WTC11 (cell line): ENCODE results near the gene PRPSAP1. TPM values are rescaled to one million over a fixed set of nuclear protein-coding genes. Genes with fewer than 3 reads are reported as not detected.

ENCODE experiments used
- CBFB ChIP-seq: sonication (generic); formaldehyde crosslinking; IDR thresholded peaks from 2 replicates; pipeline ENCODE4 v1.8.1; 2022; ENCODE audit warnings: mild to moderate bottlenecking, low read depth, missing genetic modification reagents
- FOXP1 ChIP-seq: sonication (generic); formaldehyde crosslinking; IDR thresholded peaks from 2 replicates; pipeline ENCODE4 v1.8.0; 2022; ENCODE audit warnings: missing genetic modification reagents, mild to moderate bottlenecking, moderate library complexity, borderline replicate concordance
- HMGA2 ChIP-seq: fragments of 250-450 bp; sonication (Bioruptor Pico); IDR thresholded peaks from 2 replicates; pipeline ENCODE4 v1.4.0; 2021; ENCODE audit warnings: mild to moderate bottlenecking, moderate library complexity
- IRF2 ChIP-seq: sonication (generic); formaldehyde crosslinking; IDR thresholded peaks from 2 replicates; pipeline ENCODE4 v1.8.0; 2022; ENCODE audit warnings: low read depth, missing genetic modification reagents, borderline replicate concordance
- JAZF1 ChIP-seq: fragments of 250-450 bp; sonication (Bioruptor Pico); IDR thresholded peaks from 2 replicates; pipeline ENCODE4 v1.9.0; 2021; ENCODE audit warnings: moderate library complexity, mild to moderate bottlenecking, inconsistent platforms
- KAT7 ChIP-seq: sonication (generic); formaldehyde crosslinking; IDR thresholded peaks from 2 replicates; pipeline ENCODE4 v1.8.1; 2023; ENCODE audit warnings: missing genetic modification reagents, mild to moderate bottlenecking, borderline replicate concordance
- NR1H2 ChIP-seq: sonication (generic); formaldehyde crosslinking; IDR thresholded peaks from 2 replicates; pipeline ENCODE4 v1.9.0; 2021; ENCODE audit warnings: mild to moderate bottlenecking, moderate library complexity, missing genetic modification reagents
- NR2C2 ChIP-seq: sonication (generic); formaldehyde crosslinking; IDR thresholded peaks from 2 replicates; pipeline ENCODE4 v1.8.0; 2022; ENCODE audit warnings: mild to moderate bottlenecking, missing genetic modification reagents
- TEAD1 ChIP-seq: sonication (generic); formaldehyde crosslinking; IDR thresholded peaks from 2 replicates; pipeline ENCODE4 v1.8.0; 2022; ENCODE audit warnings: mild to moderate bottlenecking, missing genetic modification reagents
- ZNF138 ChIP-seq: sonication (generic); formaldehyde crosslinking; conservative IDR thresholded peaks from 2 replicates; pipeline ENCODE4 v1.8.1; 2022; ENCODE audit warnings: mild to moderate bottlenecking, moderate library complexity, missing genetic modification reagents
- total RNA-seq: library from RNA; stranded (reverse); gene quantifications from 3 replicates; pipeline ENCODE4 v1.2.3, GENCODE V29; 2021
- TF ChIP-seq, protein P1 (sequence below): fragments of 250-450 bp; sonication (Bioruptor Pico); IDR thresholded peaks from 2 replicates; pipeline ENCODE4 v2.1.2; 2022; ENCODE audit warnings: mild to moderate bottlenecking, moderate library complexity
- TF ChIP-seq, protein P2 (sequence below): sonication (generic); formaldehyde crosslinking; IDR thresholded peaks from 2 replicates; pipeline ENCODE4 v1.8.1; 2022; ENCODE audit warnings: missing genetic modification reagents, borderline replicate concordance
- TF ChIP-seq, protein P3 (sequence below): sonication (generic); formaldehyde crosslinking; IDR thresholded peaks from 2 replicates; pipeline ENCODE4 v1.8.1; 2022; ENCODE audit warnings: low read depth, mild to moderate bottlenecking, moderate library complexity, missing genetic modification reagents, borderline replicate concordance
- TF ChIP-seq, protein P4 (sequence below): sonication (generic); formaldehyde crosslinking; IDR thresholded peaks from 2 replicates; pipeline ENCODE4 v1.8.0; 2023; ENCODE audit warnings: missing genetic modification reagents, mild to moderate bottlenecking, borderline replicate concordance
- TF ChIP-seq, protein P5 (sequence below): sonication (generic); formaldehyde crosslinking; IDR thresholded peaks from 2 replicates; pipeline ENCODE4 v1.8.0; 2022; ENCODE audit warnings: missing genetic modification reagents
- TF ChIP-seq, protein P6 (sequence below): sonication (generic); formaldehyde crosslinking; IDR thresholded peaks from 2 replicates; pipeline ENCODE4 v1.8.1; 2023; ENCODE audit warnings: mild to moderate bottlenecking, missing genetic modification reagents, moderate library complexity
- TF ChIP-seq, protein P7 (sequence below): sonication (generic); formaldehyde crosslinking; IDR thresholded peaks from 2 replicates; pipeline ENCODE4 v1.8.0; 2022; ENCODE audit warnings: mild to moderate bottlenecking, missing genetic modification reagents

Gene PRPSAP1
- total RNA-seq, 1 experiment from 2014 or later, result 56.5 TPM

DNA sequence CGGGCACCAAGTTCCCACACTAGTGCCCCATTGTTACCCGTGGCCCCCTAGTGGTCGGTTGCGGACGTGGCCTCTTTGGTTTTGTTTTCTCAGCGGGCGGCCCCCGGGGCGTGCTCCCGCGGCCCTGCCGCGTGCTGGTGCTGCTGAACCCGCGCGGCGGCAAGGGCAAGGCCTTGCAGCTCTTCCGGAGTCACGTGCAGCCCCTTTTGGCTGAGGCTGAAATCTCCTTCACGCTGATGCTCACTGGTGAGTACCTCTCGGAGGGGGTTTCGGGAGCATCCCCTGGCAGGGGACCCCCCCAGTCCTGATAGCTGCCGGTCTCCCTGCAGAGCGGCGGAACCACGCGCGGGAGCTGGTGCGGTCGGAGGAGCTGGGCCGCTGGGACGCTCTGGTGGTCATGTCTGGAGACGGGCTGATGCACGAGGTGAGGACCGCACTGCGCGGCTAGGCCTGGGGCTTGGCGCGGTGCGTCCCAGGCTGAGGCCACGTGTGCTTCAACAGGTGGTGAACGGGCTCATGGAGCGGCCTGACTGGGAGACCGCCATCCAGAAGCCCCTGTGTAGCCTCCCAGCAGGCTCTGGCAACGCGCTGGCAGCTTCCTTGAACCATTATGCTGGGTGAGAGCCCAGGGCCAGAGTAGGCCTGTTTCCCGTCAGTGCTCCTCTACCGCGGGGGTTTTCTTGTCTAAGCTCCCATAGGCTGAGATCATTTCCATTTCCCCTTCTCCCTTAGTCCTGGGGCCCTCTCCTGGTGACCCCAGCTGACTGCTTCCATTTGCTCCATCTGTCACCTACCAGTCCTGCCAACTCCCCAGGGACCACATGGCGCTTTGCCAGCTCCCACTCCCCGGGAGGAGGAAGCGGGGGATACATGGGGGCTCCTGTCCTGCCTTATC, 32.4 kb upstream of the PRPSAP1 start (continued):
- TF ChIP-seq, protein P1, sequence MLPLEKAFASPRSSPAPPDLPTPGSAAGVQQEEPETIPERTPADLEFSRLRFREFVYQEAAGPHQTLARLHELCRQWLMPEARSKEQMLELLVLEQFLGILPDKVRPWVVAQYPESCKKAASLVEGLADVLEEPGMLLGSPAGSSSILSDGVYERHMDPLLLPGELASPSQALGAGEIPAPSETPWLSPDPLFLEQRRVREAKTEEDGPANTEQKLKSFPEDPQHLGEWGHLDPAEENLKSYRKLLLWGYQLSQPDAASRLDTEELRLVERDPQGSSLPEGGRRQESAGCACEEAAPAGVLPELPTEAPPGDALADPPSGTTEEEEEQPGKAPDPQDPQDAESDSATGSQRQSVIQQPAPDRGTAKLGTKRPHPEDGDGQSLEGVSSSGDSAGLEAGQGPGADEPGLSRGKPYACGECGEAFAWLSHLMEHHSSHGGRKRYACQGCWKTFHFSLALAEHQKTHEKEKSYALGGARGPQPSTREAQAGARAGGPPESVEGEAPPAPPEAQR, result no peak
- TF ChIP-seq, protein P2, sequence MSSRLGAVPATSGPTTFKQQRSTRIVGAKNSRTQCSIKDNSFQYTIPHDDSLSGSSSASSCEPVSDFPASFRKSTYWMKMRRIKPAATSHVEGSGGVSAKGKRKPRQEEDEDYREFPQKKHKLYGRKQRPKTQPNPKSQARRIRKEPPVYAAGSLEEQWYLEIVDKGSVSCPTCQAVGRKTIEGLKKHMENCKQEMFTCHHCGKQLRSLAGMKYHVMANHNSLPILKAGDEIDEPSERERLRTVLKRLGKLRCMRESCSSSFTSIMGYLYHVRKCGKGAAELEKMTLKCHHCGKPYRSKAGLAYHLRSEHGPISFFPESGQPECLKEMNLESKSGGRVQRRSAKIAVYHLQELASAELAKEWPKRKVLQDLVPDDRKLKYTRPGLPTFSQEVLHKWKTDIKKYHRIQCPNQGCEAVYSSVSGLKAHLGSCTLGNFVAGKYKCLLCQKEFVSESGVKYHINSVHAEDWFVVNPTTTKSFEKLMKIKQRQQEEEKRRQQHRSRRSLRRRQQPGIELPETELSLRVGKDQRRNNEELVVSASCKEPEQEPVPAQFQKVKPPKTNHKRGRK (CRISPR knock-in tag), result no peak
- no peak for TF ChIP-seq ZNF138 (CRISPR knock-in tag)
- TF ChIP-seq, protein P3, sequence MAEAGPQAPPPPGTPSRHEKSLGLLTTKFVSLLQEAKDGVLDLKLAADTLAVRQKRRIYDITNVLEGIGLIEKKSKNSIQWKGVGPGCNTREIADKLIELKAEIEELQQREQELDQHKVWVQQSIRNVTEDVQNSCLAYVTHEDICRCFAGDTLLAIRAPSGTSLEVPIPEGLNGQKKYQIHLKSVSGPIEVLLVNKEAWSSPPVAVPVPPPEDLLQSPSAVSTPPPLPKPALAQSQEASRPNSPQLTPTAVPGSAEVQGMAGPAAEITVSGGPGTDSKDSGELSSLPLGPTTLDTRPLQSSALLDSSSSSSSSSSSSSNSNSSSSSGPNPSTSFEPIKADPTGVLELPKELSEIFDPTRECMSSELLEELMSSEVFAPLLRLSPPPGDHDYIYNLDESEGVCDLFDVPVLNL (CRISPR knock-in tag), result no peak
- TF ChIP-seq CBFB (CRISPR knock-in tag), result no peak
- no peak for TF ChIP-seq HMGA2 (CRISPR knock-in tag)
- TF ChIP-seq KAT7 (CRISPR knock-in tag), result no peak
- peak; percentile 95 for TF ChIP-seq TEAD1
- TF ChIP-seq JAZF1 (CRISPR knock-in tag), result no peak
- peak; percentile 98 for TF ChIP-seq FOXP1 (CRISPR knock-in tag)
- TF ChIP-seq NR1H2 (CRISPR knock-in tag), result no peak
- TF ChIP-seq, protein P4, sequence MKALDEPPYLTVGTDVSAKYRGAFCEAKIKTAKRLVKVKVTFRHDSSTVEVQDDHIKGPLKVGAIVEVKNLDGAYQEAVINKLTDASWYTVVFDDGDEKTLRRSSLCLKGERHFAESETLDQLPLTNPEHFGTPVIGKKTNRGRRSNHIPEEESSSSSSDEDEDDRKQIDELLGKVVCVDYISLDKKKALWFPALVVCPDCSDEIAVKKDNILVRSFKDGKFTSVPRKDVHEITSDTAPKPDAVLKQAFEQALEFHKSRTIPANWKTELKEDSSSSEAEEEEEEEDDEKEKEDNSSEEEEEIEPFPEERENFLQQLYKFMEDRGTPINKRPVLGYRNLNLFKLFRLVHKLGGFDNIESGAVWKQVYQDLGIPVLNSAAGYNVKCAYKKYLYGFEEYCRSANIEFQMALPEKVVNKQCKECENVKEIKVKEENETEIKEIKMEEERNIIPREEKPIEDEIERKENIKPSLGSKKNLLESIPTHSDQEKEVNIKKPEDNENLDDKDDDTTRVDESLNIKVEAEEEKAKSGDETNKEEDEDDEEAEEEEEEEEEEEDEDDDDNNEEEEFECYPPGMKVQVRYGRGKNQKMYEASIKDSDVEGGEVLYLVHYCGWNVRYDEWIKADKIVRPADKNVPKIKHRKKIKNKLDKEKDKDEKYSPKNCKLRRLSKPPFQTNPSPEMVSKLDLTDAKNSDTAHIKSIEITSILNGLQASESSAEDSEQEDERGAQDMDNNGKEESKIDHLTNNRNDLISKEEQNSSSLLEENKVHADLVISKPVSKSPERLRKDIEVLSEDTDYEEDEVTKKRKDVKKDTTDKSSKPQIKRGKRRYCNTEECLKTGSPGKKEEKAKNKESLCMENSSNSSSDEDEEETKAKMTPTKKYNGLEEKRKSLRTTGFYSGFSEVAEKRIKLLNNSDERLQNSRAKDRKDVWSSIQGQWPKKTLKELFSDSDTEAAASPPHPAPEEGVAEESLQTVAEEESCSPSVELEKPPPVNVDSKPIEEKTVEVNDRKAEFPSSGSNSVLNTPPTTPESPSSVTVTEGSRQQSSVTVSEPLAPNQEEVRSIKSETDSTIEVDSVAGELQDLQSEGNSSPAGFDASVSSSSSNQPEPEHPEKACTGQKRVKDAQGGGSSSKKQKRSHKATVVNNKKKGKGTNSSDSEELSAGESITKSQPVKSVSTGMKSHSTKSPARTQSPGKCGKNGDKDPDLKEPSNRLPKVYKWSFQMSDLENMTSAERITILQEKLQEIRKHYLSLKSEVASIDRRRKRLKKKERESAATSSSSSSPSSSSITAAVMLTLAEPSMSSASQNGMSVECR (CRISPR knock-in tag), result peak; percentile 96
- TF ChIP-seq, protein P5, sequence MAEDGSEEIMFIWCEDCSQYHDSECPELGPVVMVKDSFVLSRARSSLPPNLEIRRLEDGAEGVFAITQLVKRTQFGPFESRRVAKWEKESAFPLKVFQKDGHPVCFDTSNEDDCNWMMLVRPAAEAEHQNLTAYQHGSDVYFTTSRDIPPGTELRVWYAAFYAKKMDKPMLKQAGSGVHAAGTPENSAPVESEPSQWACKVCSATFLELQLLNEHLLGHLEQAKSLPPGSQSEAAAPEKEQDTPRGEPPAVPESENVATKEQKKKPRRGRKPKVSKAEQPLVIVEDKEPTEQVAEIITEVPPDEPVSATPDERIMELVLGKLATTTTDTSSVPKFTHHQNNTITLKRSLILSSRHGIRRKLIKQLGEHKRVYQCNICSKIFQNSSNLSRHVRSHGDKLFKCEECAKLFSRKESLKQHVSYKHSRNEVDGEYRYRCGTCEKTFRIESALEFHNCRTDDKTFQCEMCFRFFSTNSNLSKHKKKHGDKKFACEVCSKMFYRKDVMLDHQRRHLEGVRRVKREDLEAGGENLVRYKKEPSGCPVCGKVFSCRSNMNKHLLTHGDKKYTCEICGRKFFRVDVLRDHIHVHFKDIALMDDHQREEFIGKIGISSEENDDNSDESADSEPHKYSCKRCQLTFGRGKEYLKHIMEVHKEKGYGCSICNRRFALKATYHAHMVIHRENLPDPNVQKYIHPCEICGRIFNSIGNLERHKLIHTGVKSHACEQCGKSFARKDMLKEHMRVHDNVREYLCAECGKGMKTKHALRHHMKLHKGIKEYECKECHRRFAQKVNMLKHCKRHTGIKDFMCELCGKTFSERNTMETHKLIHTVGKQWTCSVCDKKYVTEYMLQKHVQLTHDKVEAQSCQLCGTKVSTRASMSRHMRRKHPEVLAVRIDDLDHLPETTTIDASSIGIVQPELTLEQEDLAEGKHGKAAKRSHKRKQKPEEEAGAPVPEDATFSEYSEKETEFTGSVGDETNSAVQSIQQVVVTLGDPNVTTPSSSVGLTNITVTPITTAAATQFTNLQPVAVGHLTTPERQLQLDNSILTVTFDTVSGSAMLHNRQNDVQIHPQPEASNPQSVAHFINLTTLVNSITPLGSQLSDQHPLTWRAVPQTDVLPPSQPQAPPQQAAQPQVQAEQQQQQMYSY, result no peak
- TF ChIP-seq, protein P6, sequence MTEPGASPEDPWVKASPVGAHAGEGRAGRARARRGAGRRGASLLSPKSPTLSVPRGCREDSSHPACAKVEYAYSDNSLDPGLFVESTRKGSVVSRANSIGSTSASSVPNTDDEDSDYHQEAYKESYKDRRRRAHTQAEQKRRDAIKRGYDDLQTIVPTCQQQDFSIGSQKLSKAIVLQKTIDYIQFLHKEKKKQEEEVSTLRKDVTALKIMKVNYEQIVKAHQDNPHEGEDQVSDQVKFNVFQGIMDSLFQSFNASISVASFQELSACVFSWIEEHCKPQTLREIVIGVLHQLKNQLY, result no peak; the same call in 1 of the 2 replicates
- TF ChIP-seq, protein P7, sequence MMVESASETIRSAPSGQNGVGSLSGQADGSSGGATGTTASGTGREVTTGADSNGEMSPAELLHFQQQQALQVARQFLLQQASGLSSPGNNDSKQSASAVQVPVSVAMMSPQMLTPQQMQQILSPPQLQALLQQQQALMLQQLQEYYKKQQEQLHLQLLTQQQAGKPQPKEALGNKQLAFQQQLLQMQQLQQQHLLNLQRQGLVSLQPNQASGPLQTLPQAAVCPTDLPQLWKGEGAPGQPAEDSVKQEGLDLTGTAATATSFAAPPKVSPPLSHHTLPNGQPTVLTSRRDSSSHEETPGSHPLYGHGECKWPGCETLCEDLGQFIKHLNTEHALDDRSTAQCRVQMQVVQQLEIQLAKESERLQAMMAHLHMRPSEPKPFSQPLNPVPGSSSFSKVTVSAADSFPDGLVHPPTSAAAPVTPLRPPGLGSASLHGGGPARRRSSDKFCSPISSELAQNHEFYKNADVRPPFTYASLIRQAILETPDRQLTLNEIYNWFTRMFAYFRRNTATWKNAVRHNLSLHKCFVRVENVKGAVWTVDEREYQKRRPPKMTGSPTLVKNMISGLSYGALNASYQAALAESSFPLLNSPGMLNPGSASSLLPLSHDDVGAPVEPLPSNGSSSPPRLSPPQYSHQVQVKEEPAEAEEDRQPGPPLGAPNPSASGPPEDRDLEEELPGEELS (CRISPR knock-in tag), result peak; percentile 63; the same call in 1 of the 2 replicates
- peak; percentile 72; the same call in 1 of the 2 replicates for TF ChIP-seq NR2C2 (CRISPR knock-in tag)
- TF ChIP-seq IRF2 (CRISPR knock-in tag), result no peak
